HepG2 (cell line): ENCODE measurements around the gene MMP24OS. TPM values are rescaled to one million over a fixed set of nuclear protein-coding genes. Genes with fewer than 3 reads are reported as not detected.

ENCODE experiments used
- HCFC1 ChIP-seq: fragments of 150-350 bp; IDR thresholded peaks from 2 replicates; pipeline ENCODE4 v1.6.1; 2014; ENCODE audit warnings: low read depth, low read length
- KDM2A ChIP-seq: sonication (generic); formaldehyde crosslinking; IDR thresholded peaks from 2 replicates; pipeline ENCODE4 v1.4.0; 2020; ENCODE audit warnings: low read depth, missing genetic modification reagents, borderline replicate concordance
- NKX3-1 ChIP-seq: sonication (generic); formaldehyde crosslinking; IDR thresholded peaks from 2 replicates; pipeline ENCODE4 v1.5.0; 2020; ENCODE audit warnings: missing genetic modification reagents
- ZNF616 ChIP-seq: sonication (generic); formaldehyde crosslinking; IDR thresholded peaks from 2 replicates; pipeline ENCODE4 v1.5.0; 2020; ENCODE audit warnings: low read depth, mild to moderate bottlenecking, missing genetic modification reagents
- polyA plus RNA-seq, 8 experiments: library from polyadenylated mRNA; depleted of rRNA in 3 of 8; stranded (reverse) in 7 of 8; unstranded in 1 of 8; fragments of >200 nt; fragmentation: Illumina TruSeq in 4 of 8; extraction: Trizol in 4 of 8; gene quantifications; 2 replicates each; pipeline versions ENCODE4 v1.2.1 to v1.2.3, GENCODE V29; 2011 to 2016; ENCODE audit warnings: low read depth in 4 of 8, missing spikeins in 1 of 8, mixed read lengths in 1 of 8; ENCODE audit not compliant: insufficient read depth in 1 of 8
- total RNA-seq, 5 experiments: library from RNA; depleted of rRNA; stranded (reverse); fragments of >200 nt; fragmentation: Illumina TruSeq; extraction: Trizol; gene quantifications; 2 replicates each; pipeline ENCODE4 v1.2.3, GENCODE V29; 2016; ENCODE audit warnings: low read depth in 1 of 5
- TF ChIP-seq, protein P1 (sequence below): sonication (generic); formaldehyde crosslinking; IDR thresholded peaks from 2 replicates; pipeline ENCODE4 v1.4.0; 2020; ENCODE audit warnings: mild to moderate bottlenecking, missing genetic modification reagents
- TF ChIP-seq, protein P2 (sequence below): sonication (generic); formaldehyde crosslinking; IDR thresholded peaks from 2 replicates; pipeline ENCODE4 v1.5.0; 2020; ENCODE audit warnings: mild to moderate bottlenecking, missing genetic modification reagents, borderline replicate concordance
- TF ChIP-seq, protein P3 (sequence below): sonication (generic); formaldehyde crosslinking; IDR thresholded peaks from 2 replicates; pipeline ENCODE4 v1.4.0; 2020; ENCODE audit warnings: mild to moderate bottlenecking, low read depth, missing genetic modification reagents

The MMP24OS gene
- total and polyA plus RNA-seq, 2 of the 13 experiments (the other 11 are each of a cell fraction or from before 2014, with no cell fraction given), result 6.0 to 8.5 TPM

DNA sequence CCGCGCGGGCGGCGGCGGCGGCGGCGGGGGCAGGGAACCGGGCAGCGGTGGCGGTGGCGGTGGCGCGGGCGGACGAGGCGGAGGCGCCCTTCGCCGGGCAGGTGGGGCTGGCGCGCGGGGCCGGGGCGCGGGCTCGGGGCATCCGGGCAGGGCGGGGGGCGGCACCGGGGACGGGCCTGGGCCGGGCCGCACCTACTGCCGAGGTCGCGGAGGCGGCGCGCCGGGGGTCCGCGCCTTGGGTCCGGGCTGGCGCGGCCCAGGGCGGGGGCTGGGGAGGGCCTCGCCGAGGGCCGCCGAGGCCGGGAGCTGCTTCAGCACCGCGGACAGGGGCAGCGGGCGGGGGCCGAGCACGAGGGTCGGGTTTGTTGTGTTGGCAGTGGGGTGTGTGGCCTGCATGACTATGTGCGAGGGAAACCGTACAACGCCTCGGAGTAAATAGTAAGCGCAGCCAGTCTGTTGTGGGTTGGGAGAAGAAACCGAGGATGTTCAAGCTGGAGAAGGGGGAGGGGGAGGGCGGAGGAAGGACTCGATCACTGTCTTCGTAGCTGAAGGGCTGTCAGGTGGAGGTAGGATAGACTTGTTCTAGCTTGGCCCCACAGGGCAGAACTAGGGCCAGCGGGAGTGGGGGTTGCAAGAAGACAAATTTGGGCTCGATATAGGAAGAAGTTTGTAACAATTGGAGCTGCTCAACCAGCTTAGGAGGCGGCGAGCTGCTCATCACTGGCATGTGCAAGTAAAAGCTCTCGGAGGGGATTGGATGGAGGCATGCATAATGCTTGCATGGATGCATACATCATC is 50.8 kb downstream of the MMP24OS start (continued):
- TF ChIP-seq, protein P1, sequence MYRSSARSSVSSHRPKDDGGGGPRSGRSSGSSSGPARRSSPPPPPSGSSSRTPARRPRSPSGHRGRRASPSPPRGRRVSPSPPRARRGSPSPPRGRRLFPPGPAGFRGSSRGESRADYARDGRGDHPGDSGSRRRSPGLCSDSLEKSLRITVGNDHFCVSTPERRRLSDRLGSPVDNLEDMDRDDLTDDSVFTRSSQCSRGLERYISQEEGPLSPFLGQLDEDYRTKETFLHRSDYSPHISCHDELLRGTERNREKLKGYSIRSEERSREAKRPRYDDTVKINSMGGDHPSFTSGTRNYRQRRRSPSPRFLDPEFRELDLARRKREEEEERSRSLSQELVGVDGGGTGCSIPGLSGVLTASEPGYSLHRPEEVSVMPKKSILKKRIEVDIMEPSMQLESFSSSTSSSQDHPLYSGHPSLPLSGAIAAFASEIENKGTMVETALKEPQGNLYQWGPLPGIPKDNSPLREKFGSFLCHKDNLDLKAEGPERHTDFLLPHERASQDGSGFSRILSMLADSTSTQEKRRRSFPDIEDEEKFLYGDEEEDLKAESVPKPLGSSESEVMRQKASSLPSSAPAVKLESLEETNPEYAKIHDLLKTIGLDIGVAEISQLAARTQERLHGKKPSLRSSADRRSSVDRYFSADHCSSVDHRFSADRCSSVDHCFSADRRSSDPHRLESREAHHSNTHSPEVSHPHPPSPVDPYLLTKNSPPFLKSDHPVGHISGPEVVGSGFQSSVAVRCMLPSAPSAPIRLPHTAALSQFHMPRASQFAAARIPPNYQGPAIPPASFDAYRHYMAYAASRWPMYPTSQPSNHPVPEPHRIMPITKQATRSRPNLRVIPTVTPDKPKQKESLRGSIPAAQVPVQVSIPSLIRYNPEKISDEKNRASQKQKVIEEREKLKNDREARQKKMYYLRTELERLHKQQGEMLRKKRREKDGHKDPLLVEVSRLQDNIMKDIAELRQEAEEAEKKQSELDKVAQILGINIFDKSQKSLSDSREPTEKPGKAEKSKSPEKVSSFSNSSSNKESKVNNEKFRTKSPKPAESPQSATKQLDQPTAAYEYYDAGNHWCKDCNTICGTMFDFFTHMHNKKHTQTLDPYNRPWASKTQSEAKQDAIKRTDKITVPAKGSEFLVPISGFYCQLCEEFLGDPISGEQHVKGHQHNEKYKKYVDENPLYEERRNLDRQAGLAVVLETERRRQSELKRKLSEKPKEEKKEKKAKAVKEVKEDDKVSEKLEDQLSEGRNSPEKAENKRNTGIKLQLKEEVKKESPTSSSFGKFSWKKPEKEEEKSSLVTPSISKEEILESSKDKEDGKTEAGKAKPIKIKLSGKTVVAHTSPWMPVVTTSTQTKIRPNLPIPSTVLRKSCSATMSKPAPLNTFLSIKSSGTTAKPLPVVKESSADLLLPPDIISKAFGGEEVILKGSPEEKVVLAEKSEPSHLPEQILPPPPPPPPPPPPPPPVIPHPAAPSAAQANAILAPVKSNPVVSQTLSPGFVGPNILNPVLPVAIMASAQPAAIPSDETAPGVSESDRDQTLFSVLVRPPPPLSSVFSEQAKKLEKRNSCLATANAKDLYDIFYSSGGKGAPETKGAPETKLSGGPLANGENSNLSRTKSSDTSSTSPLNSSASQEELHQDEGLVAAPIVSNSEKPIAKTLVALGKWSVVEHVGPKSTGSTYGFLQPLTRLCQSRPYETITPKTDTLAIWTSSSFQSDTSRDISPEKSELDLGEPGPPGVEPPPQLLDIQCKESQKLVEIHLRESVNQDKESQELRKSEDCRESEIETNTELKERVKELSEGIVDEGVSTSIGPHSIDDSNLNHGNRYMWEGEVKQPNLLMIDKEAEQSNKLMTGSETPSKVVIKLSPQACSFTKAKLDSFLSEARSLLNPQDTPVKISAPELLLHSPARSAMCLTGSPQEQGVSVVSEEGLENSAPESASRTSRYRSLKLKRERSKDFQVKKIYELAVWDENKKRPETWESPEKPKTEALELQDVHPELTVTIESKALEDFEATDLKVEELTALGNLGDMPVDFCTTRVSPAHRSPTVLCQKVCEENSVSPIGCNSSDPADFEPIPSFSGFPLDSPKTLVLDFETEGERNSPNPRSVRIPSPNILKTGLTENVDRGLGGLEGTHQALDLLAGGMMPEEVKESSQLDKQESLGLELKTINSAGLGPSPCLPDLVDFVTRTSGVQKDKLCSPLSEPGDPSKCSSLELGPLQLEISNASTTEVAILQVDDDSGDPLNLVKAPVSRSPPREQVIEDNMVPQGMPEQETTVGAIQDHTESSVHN (CRISPR knock-in tag), result peak; percentile 78; the same call in 1 of the 2 replicates
- peak; percentile 96; the same call in 1 of the 2 replicates for TF ChIP-seq ZNF616 (CRISPR knock-in tag)
- TF ChIP-seq HCFC1, result peak; percentile 13; the same call in 1 of the 2 replicates
- peak; percentile 98 for TF ChIP-seq NKX3-1 (CRISPR knock-in tag)
- TF ChIP-seq, protein P2, sequence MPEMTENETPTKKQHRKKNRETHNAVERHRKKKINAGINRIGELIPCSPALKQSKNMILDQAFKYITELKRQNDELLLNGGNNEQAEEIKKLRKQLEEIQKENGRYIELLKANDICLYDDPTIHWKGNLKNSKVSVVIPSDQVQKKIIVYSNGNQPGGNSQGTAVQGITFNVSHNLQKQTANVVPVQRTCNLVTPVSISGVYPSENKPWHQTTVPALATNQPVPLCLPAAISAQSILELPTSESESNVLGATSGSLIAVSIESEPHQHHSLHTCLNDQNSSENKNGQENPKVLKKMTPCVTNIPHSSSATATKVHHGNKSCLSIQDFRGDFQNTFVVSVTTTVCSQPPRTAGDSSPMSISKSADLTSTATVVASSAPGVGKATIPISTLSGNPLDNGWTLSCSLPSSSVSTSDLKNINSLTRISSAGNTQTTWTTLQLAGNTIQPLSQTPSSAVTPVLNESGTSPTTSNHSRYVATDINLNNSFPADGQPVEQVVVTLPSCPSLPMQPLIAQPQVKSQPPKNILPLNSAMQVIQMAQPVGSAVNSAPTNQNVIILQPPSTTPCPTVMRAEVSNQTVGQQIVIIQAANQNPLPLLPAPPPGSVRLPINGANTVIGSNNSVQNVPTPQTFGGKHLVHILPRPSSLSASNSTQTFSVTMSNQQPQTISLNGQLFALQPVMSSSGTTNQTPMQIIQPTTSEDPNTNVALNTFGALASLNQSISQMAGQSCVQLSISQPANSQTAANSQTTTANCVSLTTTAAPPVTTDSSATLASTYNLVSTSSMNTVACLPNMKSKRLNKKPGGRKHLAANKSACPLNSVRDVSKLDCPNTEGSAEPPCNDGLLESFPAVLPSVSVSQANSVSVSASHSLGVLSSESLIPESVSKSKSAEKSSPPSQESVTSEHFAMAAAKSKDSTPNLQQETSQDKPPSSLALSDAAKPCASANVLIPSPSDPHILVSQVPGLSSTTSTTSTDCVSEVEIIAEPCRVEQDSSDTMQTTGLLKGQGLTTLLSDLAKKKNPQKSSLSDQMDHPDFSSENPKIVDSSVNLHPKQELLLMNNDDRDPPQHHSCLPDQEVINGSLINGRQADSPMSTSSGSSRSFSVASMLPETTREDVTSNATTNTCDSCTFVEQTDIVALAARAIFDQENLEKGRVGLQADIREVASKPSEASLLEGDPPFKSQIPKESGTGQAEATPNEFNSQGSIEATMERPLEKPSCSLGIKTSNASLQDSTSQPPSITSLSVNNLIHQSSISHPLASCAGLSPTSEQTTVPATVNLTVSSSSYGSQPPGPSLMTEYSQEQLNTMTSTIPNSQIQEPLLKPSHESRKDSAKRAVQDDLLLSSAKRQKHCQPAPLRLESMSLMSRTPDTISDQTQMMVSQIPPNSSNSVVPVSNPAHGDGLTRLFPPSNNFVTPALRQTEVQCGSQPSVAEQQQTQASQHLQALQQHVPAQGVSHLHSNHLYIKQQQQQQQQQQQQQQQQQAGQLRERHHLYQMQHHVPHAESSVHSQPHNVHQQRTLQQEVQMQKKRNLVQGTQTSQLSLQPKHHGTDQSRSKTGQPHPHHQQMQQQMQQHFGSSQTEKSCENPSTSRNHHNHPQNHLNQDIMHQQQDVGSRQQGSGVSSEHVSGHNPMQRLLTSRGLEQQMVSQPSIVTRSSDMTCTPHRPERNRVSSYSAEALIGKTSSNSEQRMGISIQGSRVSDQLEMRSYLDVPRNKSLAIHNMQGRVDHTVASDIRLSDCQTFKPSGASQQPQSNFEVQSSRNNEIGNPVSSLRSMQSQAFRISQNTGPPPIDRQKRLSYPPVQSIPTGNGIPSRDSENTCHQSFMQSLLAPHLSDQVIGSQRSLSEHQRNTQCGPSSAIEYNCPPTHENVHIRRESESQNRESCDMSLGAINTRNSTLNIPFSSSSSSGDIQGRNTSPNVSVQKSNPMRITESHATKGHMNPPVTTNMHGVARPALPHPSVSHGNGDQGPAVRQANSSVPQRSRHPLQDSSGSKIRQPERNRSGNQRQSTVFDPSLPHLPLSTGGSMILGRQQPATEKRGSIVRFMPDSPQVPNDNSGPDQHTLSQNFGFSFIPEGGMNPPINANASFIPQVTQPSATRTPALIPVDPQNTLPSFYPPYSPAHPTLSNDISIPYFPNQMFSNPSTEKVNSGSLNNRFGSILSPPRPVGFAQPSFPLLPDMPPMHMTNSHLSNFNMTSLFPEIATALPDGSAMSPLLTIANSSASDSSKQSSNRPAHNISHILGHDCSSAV (CRISPR knock-in tag), result no peak
- TF ChIP-seq KDM2A, result peak; percentile 85
- TF ChIP-seq, protein P3, sequence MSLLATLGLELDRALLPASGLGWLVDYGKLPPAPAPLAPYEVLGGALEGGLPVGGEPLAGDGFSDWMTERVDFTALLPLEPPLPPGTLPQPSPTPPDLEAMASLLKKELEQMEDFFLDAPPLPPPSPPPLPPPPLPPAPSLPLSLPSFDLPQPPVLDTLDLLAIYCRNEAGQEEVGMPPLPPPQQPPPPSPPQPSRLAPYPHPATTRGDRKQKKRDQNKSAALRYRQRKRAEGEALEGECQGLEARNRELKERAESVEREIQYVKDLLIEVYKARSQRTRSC (CRISPR knock-in tag), result peak; percentile 97
